ELF-1 (cell line): ENCODE data around the gene EIF1AD.
"Not testable (repeated sequence)": the region's sequence is repeated elsewhere in the genome, so short reads cannot be mapped to it uniquely, and the experiment has no call there.

Source experiments
- DNase-seq: peaks from one replicate; pipeline ENCODE4 v3.0.0-alpha.2; 2016; ENCODE audit warnings: low read depth, low spot score

EIF1AD gene

DNA sequence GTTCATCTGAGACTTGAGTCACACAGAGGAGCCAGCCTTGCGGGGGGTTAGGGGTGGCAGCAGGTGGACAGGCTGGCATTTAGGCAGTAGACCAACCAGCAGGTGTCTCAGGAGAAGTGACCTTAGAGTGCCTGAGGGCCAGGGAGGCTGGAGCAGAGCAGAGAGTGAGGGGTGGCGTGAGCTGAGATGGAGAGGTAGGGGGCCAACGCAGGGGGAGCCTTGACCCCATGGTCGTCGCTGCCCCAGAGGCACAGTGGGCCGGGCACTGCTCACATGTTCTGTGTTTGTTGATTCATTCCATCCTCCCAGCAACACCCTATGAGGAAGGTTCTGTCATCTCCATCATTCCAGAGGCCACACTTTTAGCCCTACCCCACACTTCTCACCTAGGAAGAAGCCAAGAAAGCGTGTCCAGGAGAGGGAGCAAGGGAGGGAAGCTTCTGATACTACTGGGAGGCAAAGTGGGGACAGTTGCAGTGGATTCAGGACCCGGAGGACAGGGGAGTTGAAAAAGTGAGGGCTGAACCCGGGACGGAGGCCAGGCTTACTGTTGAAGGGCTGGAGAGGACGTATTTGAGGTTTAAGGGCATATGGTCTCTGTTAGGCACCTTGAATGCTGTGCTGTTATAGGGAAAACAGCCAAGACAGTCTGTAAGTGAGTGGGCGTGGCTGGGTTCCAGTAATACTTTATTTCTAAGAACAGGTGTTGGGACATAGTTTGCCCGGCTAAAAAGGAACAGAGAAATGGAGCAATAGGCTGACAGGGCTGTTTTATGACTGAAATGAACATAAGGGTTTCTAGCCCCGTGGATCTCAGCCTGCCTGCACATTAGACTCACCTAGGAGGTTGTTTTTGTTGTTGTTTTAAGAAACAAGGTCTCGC is 33.1 kb downstream of the EIF1AD start:
- no peak for DNase-seq

- DNase-seq, result no peak
Observed at GRCh38 chr11:65967329-65967934, 34.5 kb downstream of the EIF1AD start.

- DNase-seq, result no peak
Observed at GRCh38 chr11:65965986-65966762, 35.8 kb downstream of the EIF1AD start.

DNA sequence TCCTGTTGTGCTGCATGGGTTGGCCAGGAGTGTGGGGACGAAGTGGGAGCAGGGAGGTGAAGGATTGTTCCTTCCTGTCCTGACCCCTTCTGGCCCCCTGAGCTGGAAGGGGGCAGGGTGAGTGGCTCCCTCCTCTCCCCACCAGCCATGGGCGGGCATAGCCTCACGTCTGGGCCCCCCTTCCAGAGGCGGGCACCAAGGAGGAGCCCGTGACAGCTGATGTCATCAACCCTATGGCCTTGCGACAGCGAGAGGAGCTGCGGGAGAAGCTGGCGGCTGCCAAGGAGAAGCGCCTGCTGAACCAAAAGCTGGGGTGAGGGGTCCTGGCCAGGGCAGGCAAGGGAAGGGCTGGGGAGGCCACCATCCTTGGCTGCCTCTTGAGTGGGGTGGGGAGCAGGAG is 37.1 kb downstream of the EIF1AD start:
- DNase-seq, result no peak

DNA sequence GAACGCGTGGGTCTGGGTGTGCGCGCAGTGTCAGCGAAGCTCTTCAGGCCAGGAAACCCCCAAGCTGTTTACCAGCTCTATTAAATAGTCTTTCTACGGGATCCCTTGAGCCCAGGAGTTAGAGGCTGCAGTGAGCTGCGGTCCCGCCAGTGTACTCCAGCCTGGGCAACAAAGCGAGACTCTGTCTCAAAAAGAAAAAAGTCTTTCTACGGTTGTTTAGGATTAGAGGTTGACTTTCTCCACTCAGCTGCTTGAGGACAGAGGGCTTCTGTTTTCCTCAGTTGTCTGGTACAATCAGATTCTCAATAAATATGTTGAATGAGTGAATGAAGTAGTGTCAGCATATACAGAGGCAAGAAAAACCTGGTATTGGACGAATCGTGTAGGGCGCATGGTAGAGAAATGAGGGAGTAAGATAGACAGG is 39.8 kb downstream of the EIF1AD start:
- no peak for DNase-seq

GRCh38 chr11:65961267-65962140 is 40.5 kb downstream of the EIF1AD start, which contains the start of gene SART1:
Gene SART1 (plus strand): TSS chr11:65961734. CDS start chr11:65961781, 47 bp downstream.
- peak; percentile 98 for DNase-seq

- no peak for DNase-seq
Observed at GRCh38 chr11:65960824-65961266, 41.1 kb downstream of the EIF1AD start.

GRCh38 chr11:65958774-65959420 is 43.1 kb downstream of the EIF1AD start:
- no peak for DNase-seq

DNA sequence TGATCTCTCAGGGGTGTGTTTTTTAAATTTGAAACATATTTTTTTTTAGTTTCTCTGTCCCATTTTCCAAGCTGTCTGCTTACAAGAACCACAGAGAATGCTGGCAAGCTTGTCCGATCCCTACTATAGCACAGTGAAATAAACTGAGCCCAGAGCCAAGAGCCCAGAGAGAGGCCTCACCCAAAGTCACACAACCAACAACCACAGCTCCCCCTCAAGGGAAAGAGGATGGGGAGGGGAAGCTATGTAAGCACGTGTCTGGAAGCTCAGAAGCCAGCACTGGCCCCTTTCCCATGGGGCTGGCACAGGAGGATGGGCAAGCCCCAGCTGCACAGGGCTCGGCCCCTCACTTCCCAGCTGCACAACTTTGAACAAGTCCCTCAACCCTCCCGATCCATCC is 43.7 kb downstream of the EIF1AD start:
- no peak for DNase-seq

DNA sequence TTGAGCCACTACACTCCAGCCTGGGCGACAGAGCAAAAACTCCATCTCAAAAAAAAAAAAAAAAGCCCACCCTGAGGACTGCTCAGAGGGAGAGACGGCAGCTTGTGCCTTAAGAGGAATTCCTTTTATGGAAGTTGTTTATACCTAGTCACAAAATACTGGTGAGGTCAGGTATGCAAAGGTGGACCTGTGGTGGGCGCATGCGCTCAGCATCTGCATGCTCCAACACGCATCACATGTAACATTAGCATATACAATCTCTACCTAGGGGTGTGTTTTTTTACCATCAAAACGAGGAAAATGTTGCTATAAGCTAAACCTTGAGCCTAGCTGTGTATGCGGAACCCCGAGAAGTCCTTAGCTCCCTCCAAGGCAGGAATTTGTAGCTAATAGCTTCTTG is 47.2 kb downstream of the EIF1AD start:
- DNase-seq, result no peak

- peak; percentile 36 for DNase-seq
Observed at GRCh38 chr11:65953471-65953870, 48.5 kb downstream of the EIF1AD start.

- DNase-seq, result no peak
Observed at GRCh38 chr11:65952052-65952521, 49.9 kb downstream of the EIF1AD start.

GRCh38 chr11:65951641-65952040 is 50.3 kb downstream of the EIF1AD start:
- not testable (repeated sequence) for DNase-seq

- DNase-seq, result not testable (repeated sequence)
Observed at GRCh38 chr11:65950711-65951110, 51.2 kb downstream of the EIF1AD start.

GRCh38 chr11:65947603-65948125 is 54.3 kb downstream of the EIF1AD start:
- no peak for DNase-seq

GRCh38 chr11:65947133-65947532 is 54.8 kb downstream of the EIF1AD start:
- no peak for DNase-seq

- DNase-seq, result no peak
Observed at GRCh38 chr11:65946655-65947054, 55.3 kb downstream of the EIF1AD start.
